Neural progenitor cell (in vitro differentiated cells): ENCODE data around the gene ZNF576.

ENCODE experiments used
- CTCF ChIP-seq: fragments of 200-600 bp; sonication (generic); IDR thresholded peaks from 2 replicates; pipeline ENCODE4 v1.5.1; 2017; ENCODE audit warnings: antibody characterized with exemption, mild to moderate bottlenecking
- EZH2phosphoT487 ChIP-seq: fragments of 200-600 bp; sonication (generic); IDR thresholded peaks from 2 replicates; pipeline ENCODE4 v1.6.1; 2017; ENCODE audit warnings: antibody characterized with exemption

- TF ChIP-seq CTCF (no peak), EZH2phosphoT487 (no peak)
Observed at GRCh38 chr19:43626838-43627237, 30.4 kb downstream of the ZNF576 start.
